Parathyroid adenoma (tissue), 2 donors: ENCODE measurements around the gene PRF1.
"Not testable (repeated sequence)": the region's sequence is repeated elsewhere in the genome, so short reads cannot be mapped to it uniquely, and the experiment has no call there.

Experiments
- H2AFZ ChIP-seq: fragments of 300-600 bp; sonication (generic); one replicate; pipeline ENCODE4 v1.7.0; 2017; ENCODE audit warnings: antibody characterized with exemption, mild to moderate bottlenecking
- H3K27ac ChIP-seq: fragments of 300-600 bp; sonication (generic); one replicate; pipeline ENCODE4 v1.7.0; 2017
- H3K27me3 ChIP-seq: fragments of 300-600 bp; sonication (generic); one replicate; pipeline ENCODE4 v1.7.0; 2017; ENCODE audit warnings: low read length; ENCODE audit not compliant: control insufficient read depth, insufficient read depth
- H3K36me3 ChIP-seq: fragments of 300-600 bp; sonication (generic); one replicate; pipeline ENCODE4 v1.7.0; 2017; ENCODE audit warnings: low read length; ENCODE audit not compliant: control insufficient read depth, insufficient read depth
- H3K4me1 ChIP-seq: fragments of 300-600 bp; sonication (generic); one replicate; pipeline ENCODE4 v1.7.0; 2017; ENCODE audit warnings: control low read depth
- H3K4me2 ChIP-seq: fragments of 300-600 bp; sonication (generic); one replicate; pipeline ENCODE4 v1.7.0; 2017; ENCODE audit warnings: low read length
- H3K4me3 ChIP-seq: fragments of 300-600 bp; sonication (generic); one replicate; pipeline ENCODE4 v1.7.0; 2017; ENCODE audit warnings: low read depth, low read length
- H3K79me2 ChIP-seq: fragments of 300-600 bp; sonication (generic); one replicate; pipeline ENCODE4 v1.7.0; 2017; ENCODE audit warnings: control low read depth
- H3K9ac ChIP-seq: fragments of 300-600 bp; sonication (generic); one replicate; pipeline ENCODE4 v1.7.0; 2017; ENCODE audit warnings: mild to moderate bottlenecking
- H3K9me3 ChIP-seq: fragments of 300-600 bp; sonication (generic); one replicate; pipeline ENCODE4 v1.7.0; 2017; ENCODE audit warnings: low read length; ENCODE audit not compliant: control insufficient read depth
- TF ChIP-seq, protein P1 (sequence below): fragments of 300-600 bp; sonication (generic); IDR thresholded peaks from one replicate; pipeline ENCODE4 v1.7.0; 2017; ENCODE audit warnings: antibody characterized with exemption, mild to moderate bottlenecking
- donor health status: primary hyperparathyroidism.

Gene PRF1

DNA sequence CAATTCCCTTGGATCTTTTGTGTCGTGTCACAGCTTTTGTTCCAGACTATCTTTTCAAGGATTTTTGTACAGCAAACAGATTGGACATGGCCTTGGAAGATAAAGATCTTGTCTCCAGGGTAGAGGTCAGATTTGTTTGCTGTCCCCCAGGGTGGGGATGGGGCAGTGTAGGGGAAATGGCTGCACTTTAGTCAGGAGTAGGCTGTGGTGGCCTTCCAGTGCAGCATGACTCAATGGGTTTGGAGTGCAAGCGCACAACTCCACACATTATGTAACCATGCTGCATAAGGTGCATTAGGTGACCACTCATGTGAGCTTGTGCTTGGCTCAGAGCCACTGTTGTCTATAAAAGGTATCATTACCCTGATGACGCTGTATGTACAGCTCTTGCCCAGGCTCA, 45.9 kb upstream of the PRF1 start:
- Histone ChIP-seq H3K4me1 (no peaks in the 10 kb centered on the region), H3K27me3 (no peaks in the 10 kb centered on the region), H2AFZ (no peak overlapping the region), H3K27ac (no peak overlapping the region), H3K9me3 (no peaks in the 10 kb centered on the region), H3K9ac (no peak overlapping the region), H3K4me3 (no peak overlapping the region), H3K4me2 (no peak overlapping the region), H3K79me2 (no peaks in the 10 kb centered on the region), H3K36me3 (no peaks in the 10 kb centered on the region)
- TF ChIP-seq, protein P1, sequence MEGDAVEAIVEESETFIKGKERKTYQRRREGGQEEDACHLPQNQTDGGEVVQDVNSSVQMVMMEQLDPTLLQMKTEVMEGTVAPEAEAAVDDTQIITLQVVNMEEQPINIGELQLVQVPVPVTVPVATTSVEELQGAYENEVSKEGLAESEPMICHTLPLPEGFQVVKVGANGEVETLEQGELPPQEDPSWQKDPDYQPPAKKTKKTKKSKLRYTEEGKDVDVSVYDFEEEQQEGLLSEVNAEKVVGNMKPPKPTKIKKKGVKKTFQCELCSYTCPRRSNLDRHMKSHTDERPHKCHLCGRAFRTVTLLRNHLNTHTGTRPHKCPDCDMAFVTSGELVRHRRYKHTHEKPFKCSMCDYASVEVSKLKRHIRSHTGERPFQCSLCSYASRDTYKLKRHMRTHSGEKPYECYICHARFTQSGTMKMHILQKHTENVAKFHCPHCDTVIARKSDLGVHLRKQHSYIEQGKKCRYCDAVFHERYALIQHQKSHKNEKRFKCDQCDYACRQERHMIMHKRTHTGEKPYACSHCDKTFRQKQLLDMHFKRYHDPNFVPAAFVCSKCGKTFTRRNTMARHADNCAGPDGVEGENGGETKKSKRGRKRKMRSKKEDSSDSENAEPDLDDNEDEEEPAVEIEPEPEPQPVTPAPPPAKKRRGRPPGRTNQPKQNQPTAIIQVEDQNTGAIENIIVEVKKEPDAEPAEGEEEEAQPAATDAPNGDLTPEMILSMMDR = no peak

DNA sequence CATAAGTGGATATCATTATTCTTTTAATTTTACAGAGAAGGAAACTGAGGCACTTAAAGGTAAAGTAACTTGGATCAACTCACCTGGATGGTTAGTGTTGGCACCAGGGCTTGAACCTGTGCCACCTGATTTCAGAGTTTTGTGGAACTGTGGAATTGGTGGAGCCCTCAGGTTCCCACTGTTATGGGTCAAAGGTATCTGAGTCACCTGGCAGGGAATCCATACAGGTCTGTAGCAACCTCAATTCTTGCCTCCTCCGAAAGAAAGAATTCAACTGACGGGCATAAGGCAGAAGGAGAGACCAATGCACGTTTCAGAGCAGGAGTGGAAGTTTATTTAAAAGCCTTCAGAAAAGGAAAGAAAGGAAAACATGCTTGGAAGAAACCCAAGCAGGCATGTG, 44.5 kb upstream of the PRF1 start:
- no peaks in the 10 kb centered on the region for H3K4me1 ChIP-seq
- TF ChIP-seq, protein P1 = no peak
- H3K9me3 ChIP-seq = no peaks in the 10 kb centered on the region
- no peaks in the 10 kb centered on the region for H3K27me3 ChIP-seq
- no peak overlapping the region for H2AFZ ChIP-seq
- no peaks in the 10 kb centered on the region for H3K36me3 ChIP-seq
- H3K4me2 ChIP-seq = no peak overlapping the region
- no peak overlapping the region for H3K4me3 ChIP-seq
- no peak overlapping the region for H3K9ac ChIP-seq
- no peak overlapping the region for H3K27ac ChIP-seq
- H3K79me2 ChIP-seq = no peaks in the 10 kb centered on the region

DNA sequence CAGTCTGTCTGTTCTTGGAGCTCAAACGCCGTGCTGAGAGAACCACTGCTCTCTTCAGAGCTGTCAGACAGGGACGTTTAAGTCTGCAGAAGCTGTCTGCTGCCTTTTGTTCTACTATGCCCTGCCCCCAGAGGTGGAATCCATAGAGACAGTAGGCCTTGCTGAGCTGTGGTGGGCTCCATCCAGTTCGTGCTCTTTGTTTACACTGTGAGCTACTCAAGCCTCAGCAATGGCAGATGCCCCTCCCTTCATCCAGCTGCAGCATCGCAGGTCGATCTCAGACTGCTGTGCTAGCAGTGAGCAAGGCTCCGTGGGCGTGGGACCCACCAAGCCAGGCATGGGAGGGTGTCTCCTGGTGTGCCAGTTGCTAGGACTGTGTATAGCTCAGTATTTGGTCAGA, 42.4 kb upstream of the PRF1 start:
- not testable (repeated sequence) for H3K4me2 ChIP-seq, H3K9me3 ChIP-seq, H3K79me2 ChIP-seq, H3K9ac ChIP-seq, H3K27me3 ChIP-seq, H3K36me3 ChIP-seq, H3K27ac ChIP-seq, H2AFZ ChIP-seq, H3K4me3 ChIP-seq, H3K4me1 ChIP-seq

DNA sequence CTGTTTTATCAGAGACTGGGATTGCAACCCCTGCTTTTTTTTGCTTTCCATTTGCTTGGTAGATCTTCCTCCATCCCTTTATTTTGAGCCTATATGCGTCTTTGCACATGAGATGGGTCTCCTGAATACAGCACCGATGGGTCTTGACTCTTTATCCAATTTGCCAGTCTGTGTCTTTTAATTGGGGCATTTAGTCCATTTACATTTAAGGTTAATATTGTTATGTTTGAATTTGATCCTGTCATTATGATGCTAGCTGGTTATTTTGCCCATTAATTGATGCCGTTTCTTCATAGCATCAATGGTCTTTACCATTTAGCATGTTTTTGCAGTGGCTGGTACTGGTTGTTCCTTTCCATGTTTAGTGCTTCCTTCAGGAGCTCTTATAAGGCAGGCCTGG, 40.7 kb upstream of the PRF1 start:
- not testable (repeated sequence) for H3K36me3 ChIP-seq, H3K27ac ChIP-seq, H2AFZ ChIP-seq, H3K79me2 ChIP-seq, H3K9ac ChIP-seq, H3K4me1 ChIP-seq, H3K9me3 ChIP-seq, H3K27me3 ChIP-seq, H3K4me2 ChIP-seq, H3K4me3 ChIP-seq

DNA sequence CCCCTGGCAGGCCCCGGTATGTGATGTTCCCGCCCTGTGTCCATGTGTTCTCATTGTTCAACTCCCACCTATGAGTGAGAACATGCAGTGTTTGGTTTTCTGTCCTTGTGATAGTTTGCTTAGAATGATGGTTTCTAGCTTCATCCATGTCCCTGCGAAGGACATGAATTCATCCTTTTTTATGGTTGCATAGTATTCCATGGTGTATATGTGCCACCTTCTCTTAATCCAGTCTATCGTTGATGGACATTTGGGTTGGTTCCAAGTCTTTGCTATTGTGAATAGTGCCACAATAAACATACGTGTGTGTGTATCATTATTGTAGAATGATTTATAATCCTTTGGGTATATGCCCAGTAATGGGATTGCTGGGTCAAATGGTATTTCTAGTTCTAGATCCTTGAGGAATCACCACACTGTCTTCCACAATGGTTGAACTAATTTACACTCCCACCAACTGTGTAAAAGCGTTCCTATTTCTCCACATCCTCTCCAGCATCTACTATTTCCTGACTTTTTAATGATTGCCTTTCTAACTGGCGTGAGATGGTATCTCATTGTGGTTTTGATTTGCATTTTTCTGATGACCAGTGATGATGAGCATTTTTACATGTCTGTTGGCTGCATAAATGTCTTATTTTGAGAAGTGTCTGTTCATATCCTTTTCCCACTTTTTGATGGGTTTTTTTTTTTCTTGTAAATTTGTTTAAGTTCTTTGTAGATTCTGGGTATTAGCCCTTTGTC, 37.3 kb upstream of the PRF1 start:
- not testable (repeated sequence) for H3K4me2 ChIP-seq, H3K4me3 ChIP-seq, H3K27me3 ChIP-seq, H3K79me2 ChIP-seq, H3K9ac ChIP-seq, H3K4me1 ChIP-seq, H3K36me3 ChIP-seq, H3K9me3 ChIP-seq, H3K27ac ChIP-seq, H2AFZ ChIP-seq

DNA sequence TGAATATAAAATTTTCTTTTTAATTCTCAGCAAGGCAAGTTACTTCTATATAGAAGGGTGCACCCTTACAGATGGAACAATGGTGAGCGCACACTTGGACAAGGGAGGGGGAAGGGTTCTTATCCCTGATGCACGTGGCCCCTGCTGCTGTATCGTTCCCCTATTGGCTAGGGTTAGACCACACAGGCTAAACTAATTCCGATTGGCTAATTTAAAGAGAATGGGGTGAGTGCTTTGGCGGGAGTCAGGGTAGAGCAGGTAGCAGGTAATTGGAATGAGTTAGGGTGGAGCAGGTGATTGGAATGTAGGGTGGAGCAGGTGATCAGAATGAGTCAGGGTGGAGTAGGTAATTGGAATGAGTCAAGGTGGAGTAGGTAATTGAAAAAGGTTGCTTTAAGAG, 32.0 kb upstream of the PRF1 start:
- H3K9ac ChIP-seq, H3K27ac ChIP-seq, H3K4me2 ChIP-seq, H3K79me2 ChIP-seq, H2AFZ ChIP-seq, H3K9me3 ChIP-seq, H3K36me3 ChIP-seq, H3K4me3 ChIP-seq, H3K4me1 ChIP-seq, H3K27me3 ChIP-seq: not testable (repeated sequence)

DNA sequence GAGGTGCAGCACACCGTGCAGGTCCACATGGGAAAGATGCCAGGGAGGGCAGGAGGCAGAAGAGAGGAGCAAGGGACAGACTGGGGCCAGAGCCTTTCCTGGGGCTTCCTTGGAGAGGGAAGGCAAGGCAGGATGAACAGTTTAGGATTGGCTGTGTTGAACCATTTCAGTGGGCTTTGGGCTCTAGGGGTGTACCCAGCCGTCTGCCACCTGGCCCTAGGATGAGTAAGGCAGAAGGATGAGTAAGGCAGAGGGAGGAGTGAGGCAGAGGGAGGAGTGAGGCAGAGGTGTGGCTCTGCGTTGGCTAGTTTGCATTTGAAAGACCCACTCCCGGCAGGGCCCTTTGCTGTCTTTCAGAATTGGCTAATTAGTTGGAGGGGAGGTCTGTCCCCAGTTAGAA, 31.5 kb upstream of the PRF1 start:
- no peaks in the 10 kb centered on the region for H3K36me3 ChIP-seq
- no peak overlapping the region for H3K27ac ChIP-seq
- no peaks in the 10 kb centered on the region for H3K4me1 ChIP-seq

DNA sequence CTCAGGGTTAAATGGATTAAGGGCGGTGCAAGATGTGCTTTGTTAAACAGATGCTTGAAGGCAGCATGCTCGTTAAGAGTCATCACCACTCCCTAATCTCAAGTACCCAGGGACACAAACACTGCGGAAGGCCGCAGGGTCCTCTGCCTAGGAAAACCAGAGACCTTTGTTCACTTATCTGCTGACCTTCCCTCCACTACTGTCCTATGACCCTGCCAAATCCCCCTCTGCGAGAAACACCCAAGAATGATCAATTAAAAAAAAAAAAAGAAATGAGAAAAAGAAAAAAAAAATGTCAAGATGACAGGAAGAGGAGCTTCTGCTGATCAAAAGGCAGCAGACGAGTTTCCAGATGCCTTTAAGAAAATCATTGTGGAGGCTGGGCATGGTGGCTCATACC, 29.2 kb upstream of the PRF1 start:
- not testable (repeated sequence) for H3K9ac ChIP-seq, H3K4me2 ChIP-seq, H3K9me3 ChIP-seq, H3K4me3 ChIP-seq, H3K36me3 ChIP-seq, H3K4me1 ChIP-seq, H3K27me3 ChIP-seq, H3K27ac ChIP-seq, H2AFZ ChIP-seq, H3K79me2 ChIP-seq

More for the DNA sequence above, 31.5 kb upstream of the PRF1 start:
- H3K79me2 ChIP-seq = no peaks in the 10 kb centered on the region
- no peak overlapping the region for H3K9ac ChIP-seq
- H3K4me2 ChIP-seq = no peak overlapping the region
- no peaks in the 10 kb centered on the region for H3K9me3 ChIP-seq
- no peak overlapping the region for H3K4me3 ChIP-seq
- no peak overlapping the region for H2AFZ ChIP-seq
- no peaks in the 10 kb centered on the region for H3K27me3 ChIP-seq
- TF ChIP-seq, protein P1 = no peak
